ENCODE results near the gene ACTN1. TPM values are rescaled to one million over a fixed set of nuclear protein-coding genes. Genes with fewer than 3 reads are reported as not detected.
A peak's percentile ranks its signal among the peaks of the same experiment; 100 is the strongest.

The ACTN1 gene
- total RNA-seq, 4 donors from 2014 or later: 48.1 to 90.4 (median 64.8) TPM

- no peak for TF ChIP-seq POLR2A (IDR thresholded peaks at IDR 0.05)
- TF ChIP-seq, protein P1, sequence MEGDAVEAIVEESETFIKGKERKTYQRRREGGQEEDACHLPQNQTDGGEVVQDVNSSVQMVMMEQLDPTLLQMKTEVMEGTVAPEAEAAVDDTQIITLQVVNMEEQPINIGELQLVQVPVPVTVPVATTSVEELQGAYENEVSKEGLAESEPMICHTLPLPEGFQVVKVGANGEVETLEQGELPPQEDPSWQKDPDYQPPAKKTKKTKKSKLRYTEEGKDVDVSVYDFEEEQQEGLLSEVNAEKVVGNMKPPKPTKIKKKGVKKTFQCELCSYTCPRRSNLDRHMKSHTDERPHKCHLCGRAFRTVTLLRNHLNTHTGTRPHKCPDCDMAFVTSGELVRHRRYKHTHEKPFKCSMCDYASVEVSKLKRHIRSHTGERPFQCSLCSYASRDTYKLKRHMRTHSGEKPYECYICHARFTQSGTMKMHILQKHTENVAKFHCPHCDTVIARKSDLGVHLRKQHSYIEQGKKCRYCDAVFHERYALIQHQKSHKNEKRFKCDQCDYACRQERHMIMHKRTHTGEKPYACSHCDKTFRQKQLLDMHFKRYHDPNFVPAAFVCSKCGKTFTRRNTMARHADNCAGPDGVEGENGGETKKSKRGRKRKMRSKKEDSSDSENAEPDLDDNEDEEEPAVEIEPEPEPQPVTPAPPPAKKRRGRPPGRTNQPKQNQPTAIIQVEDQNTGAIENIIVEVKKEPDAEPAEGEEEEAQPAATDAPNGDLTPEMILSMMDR (IDR thresholded peaks at IDR 0.05): no peak
- intact Hi-C loops (cut with DNase I): no loop called here
- Histone ChIP-seq H3K27me3 (no peaks in the 10 kb centered on the region), H3K36me3 (no peaks in the 10 kb centered on the region), H3K27ac (no peak overlapping the region), H3K9me3 (no peaks in the 10 kb centered on the region), H3K4me3 (replicated peaks in 1 of 3) (no peak overlapping the region), H3K4me1 (peaks cover 30 to 54% of the 10 kb centered on the region in 2 donors)
- 87 to 92% methylated on average over 9 of the region's 9 CpGs for WGBS, 2 donors
- DNase-seq: no peak
Measured at GRCh38 chr14:68971411-68972035, 7.6 kb downstream of the ACTN1 start.

- Histone ChIP-seq H3K36me3 (no peaks in the 10 kb centered on the region), H3K4me1 (peaks cover 33 to 54% of the 10 kb centered on the region in 2 donors), H3K27me3 (no peaks in the 10 kb centered on the region), H3K4me3 (replicated peaks in 1 of 3) (no peak overlapping the region), H3K27ac (peak overlapping the region in 2 of 3 donors; percentile 35 to 47), H3K9me3 (no peaks in the 10 kb centered on the region)
- WGBS, 2 donors: 78 to 89% methylated on average over 5 of the region's 5 CpGs
- intact Hi-C loops (cut with DNase I): no loop called here
- DNase-seq: no peak
- TF ChIP-seq, protein P1 (IDR thresholded peaks at IDR 0.05): no peak
- no peak for TF ChIP-seq POLR2A (IDR thresholded peaks at IDR 0.05)
Measured at GRCh38 chr14:68970736-68971135, 8.4 kb downstream of the ACTN1 start.

DNA sequence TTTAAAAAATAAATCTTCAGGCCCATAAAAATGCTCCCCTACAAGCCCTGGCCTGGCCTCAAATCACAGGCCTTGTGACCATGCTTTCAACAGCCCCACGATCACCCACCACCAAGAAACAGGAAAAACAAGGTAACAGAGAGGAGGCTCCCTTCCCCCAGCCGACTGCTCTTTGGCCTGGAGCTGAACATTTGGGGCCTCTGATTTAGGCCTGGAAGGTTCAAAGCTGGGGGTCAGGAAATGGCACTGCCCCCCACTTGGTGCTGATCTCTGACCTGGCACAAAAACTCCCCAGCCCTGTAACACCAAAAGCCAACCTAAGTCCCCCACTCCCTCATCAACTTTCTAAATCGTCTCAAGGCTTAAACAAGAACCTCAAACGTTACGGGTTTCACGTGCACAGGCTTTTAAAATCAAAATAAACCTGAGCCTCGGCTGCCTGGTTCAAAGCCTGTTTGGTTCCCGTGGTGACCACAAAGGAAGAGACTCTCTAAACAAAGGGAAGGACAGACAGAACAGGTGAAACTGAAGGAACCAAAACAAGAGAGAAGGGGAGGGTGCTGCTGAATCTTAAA lies 9.0 kb downstream of the ACTN1 start:
- peak overlapping the region in 2 of 3 donors; percentile 35 to 47 for H3K27ac ChIP-seq
- H3K9me3 ChIP-seq: no peaks in the 10 kb centered on the region
- H3K4me1 ChIP-seq: peaks cover 36 to 54% of the 10 kb centered on the region in 2 donors
- intact Hi-C loops (cut with DNase I): no loop called here
- TF ChIP-seq, protein P1 (IDR thresholded peaks at IDR 0.05): no peak
- TF ChIP-seq POLR2A (IDR thresholded peaks at IDR 0.05): no peak
- no peak overlapping the region for H3K4me3 ChIP-seq (replicated peaks in 1 of 3)
- DNase-seq: peak; percentile 35 to 37
- no peaks in the 10 kb centered on the region for H3K27me3 ChIP-seq
- no peaks in the 10 kb centered on the region for H3K36me3 ChIP-seq
- WGBS, 2 donors: 29 to 31% methylated on average over 8 of the region's 8 CpGs

- H3K4me3 ChIP-seq (replicated peaks in 1 of 3): no peak overlapping the region
- TF ChIP-seq, protein P1 (IDR thresholded peaks at IDR 0.05): no peak
- TF ChIP-seq POLR2A (IDR thresholded peaks at IDR 0.05): no peak
Measured at GRCh38 chr14:68969278-68970033, 9.6 kb downstream of the ACTN1 start.

GRCh38 chr14:68968721-68969120 lies 10.4 kb downstream of the ACTN1 start:
- intact Hi-C loops (cut with DNase I): no loop called here
- Histone ChIP-seq H3K4me1 (peaks cover 36 to 60% of the 10 kb centered on the region in 2 donors), H3K9me3 (no peaks in the 10 kb centered on the region), H3K36me3 (no peaks in the 10 kb centered on the region), H3K27me3 (no peaks in the 10 kb centered on the region), H3K4me3 (replicated peaks in 1 of 3) (no peak overlapping the region), H3K27ac (no peak overlapping the region)
- WGBS, 2 donors: 82 to 90% methylated on average over 4 of the region's 4 CpGs
- DNase-seq: no peak
- TF ChIP-seq, protein P1 (IDR thresholded peaks at IDR 0.05): no peak
- TF ChIP-seq POLR2A (IDR thresholded peaks at IDR 0.05): no peak

More at GRCh38 chr14:68969278-68970033, 9.6 kb downstream of the ACTN1 start:
- peaks cover 36 to 54% of the 10 kb centered on the region in 2 donors for H3K4me1 ChIP-seq
- no peak for DNase-seq
- H3K27ac ChIP-seq: peak overlapping the region in 2 of 3 donors; percentile 35 to 47
- H3K9me3 ChIP-seq: no peaks in the 10 kb centered on the region
- WGBS, 2 donors: 72 to 77% methylated on average over 12 of the region's 12 CpGs
- H3K27me3 ChIP-seq: no peaks in the 10 kb centered on the region
- H3K36me3 ChIP-seq: no peaks in the 10 kb centered on the region
- intact Hi-C loops (cut with DNase I): no loop called here
